GM19463 (cell line): Measurements from ENCODE around the gene TGFA.

Experiments
- ATAC-seq: cut with Tn5 transposase; IDR thresholded peaks from one replicate; pipeline ENCODE4 v1.9.1; 2021; ENCODE audit warnings: mild to moderate bottlenecking, moderate library complexity; ENCODE audit not compliant: unreplicated experiment

TGFA gene

DNA sequence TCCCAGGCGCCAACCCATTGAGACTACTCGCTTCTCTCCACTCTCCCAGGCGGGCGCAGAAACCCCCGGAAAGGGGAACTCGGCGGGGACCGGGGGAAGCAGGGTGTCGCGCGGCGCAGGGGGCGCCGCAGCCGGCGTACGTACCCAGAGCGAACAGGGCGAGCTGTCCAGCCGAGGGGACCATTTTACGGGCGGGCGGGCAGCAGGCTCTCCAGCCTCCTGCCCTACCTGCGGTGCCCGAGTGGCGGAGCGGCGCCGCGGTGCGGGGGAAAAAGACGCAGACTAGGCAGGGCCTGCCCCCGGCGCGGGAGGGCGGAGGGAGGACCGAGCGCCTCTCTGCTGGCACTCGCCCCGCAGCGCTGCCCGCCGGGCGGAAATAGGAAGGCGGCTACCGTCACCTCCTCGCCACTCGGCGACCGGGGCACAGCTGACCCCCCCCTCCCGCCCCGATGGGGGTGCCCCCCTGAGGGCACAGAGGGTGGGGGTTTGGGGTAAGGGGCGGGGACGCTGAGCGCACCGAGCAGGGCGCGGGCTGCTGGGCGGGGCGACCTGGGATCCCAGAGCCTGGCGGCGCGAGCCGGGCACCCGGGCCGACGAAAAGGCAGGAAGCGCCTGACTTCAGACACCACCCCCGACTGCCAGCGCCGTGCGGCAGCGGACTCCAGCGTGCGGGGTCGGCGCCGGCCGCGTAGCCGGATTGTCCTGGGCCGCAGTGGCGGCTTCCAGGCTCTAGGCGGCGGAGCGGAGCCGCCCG is at the start of gene TGFA:
TGFA (minus strand) TSS at position 243 of the 754 bp plus-strand sequence; CDS start at position 184, 59 bp downstream.
- peak; percentile 86 for ATAC-seq

DNA sequence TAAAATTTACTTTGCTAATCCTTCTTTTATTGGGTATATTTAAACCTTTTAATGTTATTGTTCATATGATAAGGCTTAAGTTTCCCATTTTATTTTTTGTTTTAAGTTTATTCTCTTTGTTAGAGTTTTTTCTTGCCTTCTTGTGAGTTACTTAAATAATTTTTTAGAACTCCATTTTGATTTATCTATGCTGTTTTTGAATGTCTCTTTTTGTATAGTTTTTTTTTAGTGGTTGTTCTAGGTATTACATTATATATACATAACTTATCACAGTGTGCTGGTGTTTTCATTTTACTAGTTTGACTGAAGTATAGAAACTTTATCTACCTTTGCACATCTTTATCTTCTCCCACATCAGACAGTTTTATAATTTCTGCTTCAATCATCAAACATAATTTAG is 49.4 kb upstream of the TGFA start:
- no peak for ATAC-seq

GRCh38 chr2:70598197-70598596 is 44.6 kb upstream of the TGFA start:
- no peak for ATAC-seq

DNA sequence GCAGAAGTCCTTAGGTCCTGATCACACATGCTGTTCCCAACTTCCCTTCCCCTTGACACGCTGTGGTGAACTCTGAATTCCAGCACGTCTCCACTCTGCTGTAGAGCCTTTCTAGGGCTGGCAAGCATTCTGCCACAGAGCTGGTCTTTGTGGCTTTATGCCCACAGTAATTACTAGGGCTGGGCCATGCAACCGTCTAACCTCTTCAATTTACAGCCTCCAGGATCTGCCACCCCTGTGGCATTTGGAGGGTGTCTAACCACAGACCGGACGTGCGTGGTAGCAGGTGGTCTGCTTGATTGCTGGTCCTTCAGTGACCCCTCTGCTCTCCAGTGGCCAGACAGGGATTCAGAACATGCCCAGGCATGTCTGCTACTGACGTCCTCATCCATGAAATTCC is 43.1 kb upstream of the TGFA start:
- no peak for ATAC-seq

DNA sequence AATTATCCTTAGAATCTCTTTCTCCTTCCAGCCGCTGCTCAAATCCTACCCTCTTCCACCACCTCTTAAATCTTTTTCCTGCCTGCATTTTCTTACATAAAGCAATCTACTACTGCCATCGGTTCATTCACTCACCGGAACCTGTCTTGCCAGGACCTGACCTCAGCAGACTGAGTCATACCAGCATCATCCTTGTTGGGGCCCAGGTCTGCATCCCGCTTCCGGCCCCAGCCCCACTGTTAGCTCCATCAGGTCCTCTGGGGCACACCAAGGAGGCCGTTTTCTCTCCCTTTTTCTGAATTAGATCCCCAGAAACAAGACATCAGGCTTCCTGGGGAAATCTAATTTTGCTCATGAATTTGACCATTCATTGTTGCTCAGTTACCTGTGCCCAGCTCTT is 42.7 kb upstream of the TGFA start:
- ATAC-seq = no peak

DNA sequence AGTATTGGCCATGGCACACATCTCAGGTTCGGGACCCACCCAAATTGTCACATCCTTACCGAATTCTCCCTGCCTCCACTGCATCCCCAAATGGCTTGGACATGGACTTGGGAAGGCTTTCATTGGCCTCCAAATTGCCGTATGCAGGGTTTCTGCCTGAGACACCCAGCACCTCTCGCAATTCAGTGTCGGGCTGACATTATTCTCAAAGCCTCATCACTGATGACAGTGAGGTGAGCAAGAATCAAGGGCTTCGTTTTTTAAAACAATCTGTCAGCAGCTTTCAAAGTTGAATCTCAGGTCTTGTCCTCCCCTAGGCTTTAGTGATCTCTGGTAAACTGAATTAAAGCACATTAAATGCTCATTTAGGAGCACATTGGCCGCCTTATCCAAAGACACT is 29.5 kb upstream of the TGFA start:
- no peak for ATAC-seq

- ATAC-seq = no peak
These were observed 26.7 kb upstream of the TGFA start for GRCh38 chr2:70580352-70580751.

DNA sequence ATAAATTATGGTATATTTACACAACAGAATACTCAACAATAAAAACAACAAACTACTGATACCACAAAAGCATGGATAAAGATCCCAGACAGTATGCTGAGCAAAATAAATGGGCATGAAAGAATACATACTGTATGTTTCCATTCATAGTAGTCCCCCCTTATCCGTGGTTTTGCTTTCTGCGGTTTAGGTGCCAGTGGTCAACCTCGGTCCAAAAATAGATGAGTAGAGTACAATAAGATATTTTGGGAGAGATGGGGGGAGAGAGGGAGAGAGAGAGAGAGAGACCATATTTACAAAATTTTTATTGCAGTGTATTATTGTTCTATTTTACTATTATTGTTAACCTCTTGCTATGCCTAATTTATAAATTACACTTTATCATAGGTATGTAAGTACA is 21.0 kb upstream of the TGFA start:
- ATAC-seq = no peak

DNA sequence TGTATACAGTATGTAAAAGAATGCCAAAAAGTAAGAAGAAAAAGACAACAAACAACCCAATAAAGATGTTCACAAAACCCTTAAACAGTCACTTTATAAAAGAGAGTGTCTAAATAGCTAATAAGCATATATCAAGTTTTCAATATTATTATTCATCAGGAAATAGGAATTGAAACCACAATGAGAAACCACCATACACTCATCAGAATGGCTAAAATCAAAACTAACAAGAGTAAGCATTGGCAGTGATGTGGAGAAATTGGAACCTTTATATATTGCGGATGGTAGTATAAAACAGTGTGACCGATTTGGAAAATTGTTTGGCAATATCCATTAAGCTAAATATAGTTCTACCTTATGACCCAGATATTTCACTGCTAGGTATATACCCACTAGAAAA is 20.5 kb upstream of the TGFA start:
- ATAC-seq = no peak

- ATAC-seq = no peak
These were observed 16.5 kb upstream of the TGFA start for GRCh38 chr2:70570041-70570661.

- ATAC-seq = no peak
These were observed 15.9 kb upstream of the TGFA start for GRCh38 chr2:70569559-70569958.

DNA sequence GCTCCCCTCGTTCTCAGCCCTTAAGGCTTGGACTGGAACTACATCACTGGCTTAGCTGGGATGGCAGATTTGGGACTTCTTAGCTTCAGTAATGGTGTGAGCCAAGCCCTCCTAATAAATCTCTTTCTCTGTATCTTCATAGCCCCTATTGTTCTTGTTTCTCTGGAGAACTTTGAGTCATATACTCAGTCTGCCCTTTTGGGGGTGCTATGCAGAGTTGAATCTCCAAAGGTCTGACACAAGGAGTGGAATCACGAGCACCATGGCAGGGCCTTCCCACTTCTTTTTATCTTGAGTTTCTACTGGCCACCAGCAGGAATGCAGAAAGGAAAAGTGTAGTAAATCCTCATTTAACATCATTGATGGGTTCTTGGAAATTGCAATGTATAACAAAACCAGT is 13.3 kb upstream of the TGFA start:
- no peak for ATAC-seq

- ATAC-seq = no peak
These were observed 12.8 kb upstream of the TGFA start for GRCh38 chr2:70566464-70566863.

DNA sequence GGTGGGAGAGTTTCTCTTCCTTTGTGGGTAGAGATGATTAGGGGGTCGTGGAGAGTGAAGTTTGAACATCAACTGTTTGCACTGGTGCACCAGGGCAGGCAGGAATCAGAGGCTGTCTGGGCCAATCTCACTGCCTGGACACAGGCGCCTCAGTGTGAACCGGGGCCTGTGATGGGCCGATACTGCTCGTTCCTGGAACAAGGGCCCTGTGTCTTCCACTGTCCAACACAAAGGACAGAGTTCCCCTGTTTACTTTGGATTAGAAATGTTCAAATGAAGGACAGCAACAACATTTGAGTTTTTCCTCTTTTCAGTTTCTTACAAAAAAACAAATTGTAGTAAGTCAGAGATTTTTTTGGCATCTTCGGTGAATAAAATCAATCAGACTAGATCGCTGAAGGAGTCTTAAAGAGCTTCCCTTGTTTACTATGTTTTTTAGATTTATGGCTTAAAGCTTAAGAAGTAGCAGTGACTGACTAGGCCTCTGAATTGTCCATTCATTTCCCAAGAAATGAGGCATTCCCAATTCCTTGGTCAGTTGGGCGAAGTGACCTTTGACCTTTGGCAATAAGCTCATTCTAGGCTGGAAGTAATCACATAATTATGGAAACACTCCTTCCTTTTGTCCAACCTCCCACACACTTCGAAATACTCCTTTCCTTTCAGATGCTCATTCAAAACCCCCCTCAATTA is 11.6 kb upstream of the TGFA start:
- no peak for ATAC-seq

DNA sequence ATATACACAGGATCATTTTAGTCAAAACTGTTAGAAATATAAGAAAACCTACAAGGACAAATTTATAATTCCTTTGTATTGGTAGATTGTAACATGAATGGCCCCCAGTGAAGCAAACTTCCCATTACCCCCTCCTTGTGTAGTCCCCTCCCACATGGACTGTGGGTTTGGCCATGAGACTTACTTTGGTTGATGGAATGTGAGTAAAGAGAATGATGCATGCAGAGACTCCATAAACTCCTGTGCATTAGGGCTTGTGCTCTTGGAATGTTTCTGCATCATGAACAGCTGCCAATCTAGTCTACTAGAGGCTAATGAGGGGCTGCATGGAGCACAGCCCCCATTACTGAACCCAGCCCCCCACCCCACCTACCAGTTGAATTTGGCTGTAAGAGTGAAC is 8.3 kb upstream of the TGFA start:
- no peak for ATAC-seq

GRCh38 chr2:70560442-70560841 is 6.8 kb upstream of the TGFA start:
- ATAC-seq = no peak

DNA sequence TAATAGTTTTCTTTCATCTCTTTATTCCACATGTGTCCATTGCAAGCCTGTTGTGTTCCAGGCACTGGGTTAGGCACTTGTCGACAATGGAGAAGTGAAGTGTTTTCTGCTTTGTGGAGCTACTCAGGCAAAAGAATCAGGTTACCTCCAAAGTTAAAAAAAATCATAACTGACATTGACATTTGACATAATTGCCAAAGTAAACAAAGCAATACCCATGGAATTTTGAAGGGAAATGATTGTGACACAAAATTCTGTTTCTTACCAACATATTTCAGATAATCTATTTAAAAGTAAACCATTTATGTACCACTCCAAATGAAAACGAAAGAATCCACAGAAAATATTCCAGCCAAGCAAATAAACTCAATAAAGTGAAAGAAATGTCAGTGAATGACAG is 6.4 kb upstream of the TGFA start:
- no peak for ATAC-seq

DNA sequence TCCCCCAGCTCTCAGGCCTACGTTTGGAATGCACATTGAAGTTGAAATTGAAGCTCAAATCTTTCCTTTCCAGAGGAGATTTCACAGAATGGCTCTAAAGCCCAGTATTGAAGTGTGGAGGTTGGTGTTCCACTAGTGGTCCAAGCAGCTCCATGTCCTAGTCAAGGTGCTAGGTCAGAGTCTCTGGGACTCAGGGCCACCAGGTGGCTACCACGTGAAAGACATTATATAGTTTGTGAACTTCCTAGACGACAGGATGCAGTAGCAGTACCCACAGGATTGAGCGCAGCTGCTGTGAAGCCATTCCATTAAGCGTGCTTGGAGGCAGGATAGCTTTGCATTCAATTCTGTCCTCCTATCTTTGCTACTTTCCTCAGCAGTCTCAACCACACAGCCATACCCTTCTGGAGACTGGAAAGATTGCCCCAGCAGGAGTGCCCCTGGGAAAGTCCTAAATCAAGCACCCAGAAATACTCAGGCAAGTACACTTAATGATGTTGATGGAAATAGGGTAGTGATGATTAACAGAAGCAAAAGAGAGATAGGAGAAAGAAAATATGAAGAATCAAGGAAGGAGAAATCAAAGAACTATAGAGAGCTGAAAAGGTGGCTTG is 4.7 kb upstream of the TGFA start:
- no peak for ATAC-seq

- ATAC-seq = no peak
These were observed 3.7 kb upstream of the TGFA start for GRCh38 chr2:70557171-70557838.

GRCh38 chr2:70556608-70557007 is 3.0 kb upstream of the TGFA start:
- ATAC-seq = no peak

DNA sequence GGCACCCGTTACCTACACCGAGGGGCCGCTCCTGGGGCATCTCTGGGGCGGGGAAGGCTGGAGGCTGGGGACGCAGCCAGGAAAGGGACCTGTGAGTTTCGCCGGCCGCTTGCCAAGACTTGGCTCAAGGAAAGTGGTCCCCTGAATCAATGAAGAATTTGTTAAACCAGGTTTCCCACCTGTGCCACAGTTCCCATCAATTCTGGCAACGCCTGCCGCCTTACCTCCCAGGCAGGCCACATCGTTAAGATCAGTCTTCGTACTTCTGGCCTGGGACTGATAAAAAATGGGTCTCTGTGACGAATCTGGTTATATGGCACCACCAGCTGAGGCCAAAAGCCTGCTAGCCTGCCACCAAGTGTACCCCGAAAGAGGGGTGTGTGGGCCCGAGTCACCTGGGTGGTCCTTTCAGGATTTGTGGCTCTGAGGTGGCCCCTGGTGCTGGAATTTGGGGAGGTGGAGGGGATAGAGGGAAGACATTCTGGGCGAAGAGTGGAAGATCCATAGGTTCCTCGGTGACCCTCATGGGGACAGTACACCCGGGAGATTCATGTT is 789 bp upstream of the TGFA start:
- ATAC-seq = no peak
